Progenitor cell of endocrine pancreas (in vitro differentiated cells): ENCODE measurements around the gene RARRES1. TPM values are rescaled to one million over a fixed set of nuclear protein-coding genes. Genes with fewer than 3 reads are reported as not detected.

Experiments
- DNase-seq: peaks from one replicate; pipeline ENCODE4 v3.0.0; 2021; ENCODE audit warnings: low spot score; ENCODE audit not compliant: unreplicated experiment
- H3K27ac Mint-ChIP-seq: 2 replicates; pipeline ENCODE4 v1.8.0; 2021; ENCODE audit warnings: mild to moderate bottlenecking, moderate library complexity, mixed read lengths
- H3K27me3 Mint-ChIP-seq: 2 replicates; pipeline ENCODE4 v1.8.0; 2021; ENCODE audit warnings: mixed read lengths
- H3K36me3 Mint-ChIP-seq: 2 replicates; pipeline ENCODE4 v1.8.0; 2022; ENCODE audit warnings: mixed read lengths; ENCODE audit not compliant: insufficient read depth
- H3K4me1 Mint-ChIP-seq: 2 replicates; pipeline ENCODE4 v1.8.0; 2021; ENCODE audit warnings: low read depth, mixed read lengths
- H3K4me3 Mint-ChIP-seq: 2 replicates; pipeline ENCODE4 v1.8.0; 2021; ENCODE audit warnings: low read depth, mild to moderate bottlenecking, moderate library complexity, mixed read lengths
- H3K9me3 Mint-ChIP-seq: 2 replicates; pipeline ENCODE4 v1.8.0; 2021; ENCODE audit warnings: low read depth, mixed read lengths
- CTCF ChIP-seq: fragments of 200-600 bp; sonication (generic); IDR thresholded peaks from one replicate; pipeline ENCODE4 v1.5.0; 2021; ENCODE audit warnings: antibody characterized with exemption, mild to moderate bottlenecking; ENCODE audit not compliant: unreplicated experiment
- total RNA-seq: library from RNA; stranded (reverse); gene quantifications from 2 replicates; pipeline ENCODE4 v1.2.1, GENCODE V29; 2021

Gene RARRES1
- total RNA-seq, 1 donor from 2014 or later = 3.3 TPM

GRCh38 chr3:158683230-158683962 lies 48.9 kb downstream of the RARRES1 start:
- TF ChIP-seq CTCF = no peak
- Mint-ChIP-seq H3K27ac (no peak overlapping the region), H3K4me1 (no peaks in the 10 kb centered on the region)

GRCh38 chr3:158680861-158681260 lies 51.4 kb downstream of the RARRES1 start:
- DNase-seq = no peak
- Mint-ChIP-seq H3K9me3 (no peaks in the 10 kb centered on the region), H3K36me3 (peaks cover 5% of the 10 kb centered on the region), H3K4me3 (no peak overlapping the region), H3K27me3 (no peaks in the 10 kb centered on the region), H3K4me1 (no peaks in the 10 kb centered on the region), H3K27ac (no peak overlapping the region)
- no peak for TF ChIP-seq CTCF

More at GRCh38 chr3:158683230-158683962, 48.9 kb downstream of the RARRES1 start:
- Mint-ChIP-seq H3K27me3 (no peaks in the 10 kb centered on the region), H3K9me3 (no peaks in the 10 kb centered on the region), H3K36me3 (no peaks in the 10 kb centered on the region), H3K4me3 (no peak overlapping the region)
- DNase-seq = no peak

- H3K4me3 Mint-ChIP-seq = no peak overlapping the region
- H3K27me3 Mint-ChIP-seq = no peaks in the 10 kb centered on the region
- TF ChIP-seq CTCF = no peak
- DNase-seq = no peak
- H3K36me3 Mint-ChIP-seq = peaks cover 5% of the 10 kb centered on the region
- no peaks in the 10 kb centered on the region for H3K4me1 Mint-ChIP-seq
- H3K9me3 Mint-ChIP-seq = no peaks in the 10 kb centered on the region
- H3K27ac Mint-ChIP-seq = no peak overlapping the region
Observed at GRCh38 chr3:158679547-158680000, 52.7 kb downstream of the RARRES1 start.

GRCh38 chr3:158678687-158679086 lies 53.6 kb downstream of the RARRES1 start:
- no peak for DNase-seq
- Mint-ChIP-seq H3K36me3 (peaks cover 5% of the 10 kb centered on the region), H3K4me3 (no peak overlapping the region), H3K27me3 (no peaks in the 10 kb centered on the region), H3K9me3 (no peaks in the 10 kb centered on the region), H3K4me1 (no peaks in the 10 kb centered on the region), H3K27ac (no peak overlapping the region)
- no peak for TF ChIP-seq CTCF

- Mint-ChIP-seq H3K9me3 (no peaks in the 10 kb centered on the region), H3K27ac (peak within 1 kb of the TSS; percentile 96), H3K36me3 (peaks cover 5% of the 10 kb centered on the region)
Observed at GRCh38 chr3:158672215-158673176, 59.8 kb downstream of the RARRES1 start, which contains the start of gene LXN. LXN (minus strand) TSS chr3:158672648; CDS start chr3:158672478, 170 bp downstream.

More at GRCh38 chr3:158672215-158673176, 59.8 kb downstream of the RARRES1 start, which contains the start of gene LXN:
- Mint-ChIP-seq H3K27me3 (no peaks in the 10 kb centered on the region), H3K4me1 (peaks cover 14% of the 10 kb centered on the region), H3K4me3 (peak within 1 kb of the TSS; percentile 88)
- peak; percentile 79 for DNase-seq
- TF ChIP-seq CTCF = peak; percentile 70
